ENCODE results near the gene GALNT18.

The GALNT18 gene

GRCh38 chr11:11565636-11566035 lies 56.2 kb downstream of the GALNT18 start:
- DNase-seq (ENCODE audit: low read depth): no peak

GRCh38 chr11:11563200-11563975 lies 58.4 kb downstream of the GALNT18 start:
- DNase-seq (ENCODE audit: low read depth): no peak

GRCh38 chr11:11561991-11562390 lies 59.8 kb downstream of the GALNT18 start:
- DNase-seq (ENCODE audit: low read depth): no peak

GRCh38 chr11:11558826-11559225 lies 63.0 kb downstream of the GALNT18 start:
- no peak for DNase-seq (ENCODE audit: low read depth)

GRCh38 chr11:11558396-11558795 lies 63.4 kb downstream of the GALNT18 start:
- no peak for DNase-seq (ENCODE audit: low read depth)

- no peak for DNase-seq (ENCODE audit: low read depth)
These were observed 66.6 kb downstream of the GALNT18 start for GRCh38 chr11:11555208-11555607.

- no peak for DNase-seq (ENCODE audit: low read depth)
These were observed 68.2 kb downstream of the GALNT18 start for GRCh38 chr11:11553573-11553972.

GRCh38 chr11:11552529-11553087 lies 69.2 kb downstream of the GALNT18 start:
- DNase-seq (ENCODE audit: low read depth): no peak

GRCh38 chr11:11550534-11550933 lies 71.3 kb downstream of the GALNT18 start:
- DNase-seq (ENCODE audit: low read depth): no peak

GRCh38 chr11:11545285-11546275 lies 76.2 kb downstream of the GALNT18 start:
- no peak for DNase-seq (ENCODE audit: low read depth)

- no peak for DNase-seq (ENCODE audit: low read depth)
These were observed 78.1 kb downstream of the GALNT18 start for GRCh38 chr11:11543656-11544055.

GRCh38 chr11:11540157-11540556 lies 81.6 kb downstream of the GALNT18 start:
- DNase-seq (ENCODE audit: low read depth): no peak

- DNase-seq (ENCODE audit: low read depth): no peak
These were observed 83.4 kb downstream of the GALNT18 start for GRCh38 chr11:11538277-11538960.

GRCh38 chr11:11537871-11538270 lies 83.9 kb downstream of the GALNT18 start:
- no peak for DNase-seq (ENCODE audit: low read depth)

- DNase-seq (ENCODE audit: low read depth): no peak
These were observed 84.4 kb downstream of the GALNT18 start for GRCh38 chr11:11537372-11537771.

- no peak for DNase-seq (ENCODE audit: low read depth)
These were observed 85.2 kb downstream of the GALNT18 start for GRCh38 chr11:11536650-11537049.

GRCh38 chr11:11535611-11536010 lies 86.2 kb downstream of the GALNT18 start:
- DNase-seq (ENCODE audit: low read depth): no peak

- DNase-seq (ENCODE audit: low read depth): no peak
These were observed 86.8 kb downstream of the GALNT18 start for GRCh38 chr11:11534981-11535380.

GRCh38 chr11:11533751-11534150 lies 88.1 kb downstream of the GALNT18 start:
- DNase-seq (ENCODE audit: low read depth): no peak

- no peak for DNase-seq (ENCODE audit: low read depth)
These were observed 88.7 kb downstream of the GALNT18 start for GRCh38 chr11:11533057-11533456.

GRCh38 chr11:11532574-11532973 lies 89.2 kb downstream of the GALNT18 start:
- DNase-seq (ENCODE audit: low read depth): no peak
